Ascending aorta (tissue), 2 donors: ENCODE results near the gene TMA7B. TPM values are rescaled to one million over a fixed set of nuclear protein-coding genes. Genes with fewer than 3 reads are reported as not detected.

ENCODE experiments used
- DNase-seq, 2 donors: peaks; one replicate each; pipeline ENCODE4 v3.0.0-alpha.2; 2019; ENCODE audit warnings: low spot score in 2 of 2
- H3K27ac ChIP-seq, 2 donors: fragments of 200-600 bp; sonication (generic); one replicate each; pipeline ENCODE4 v1.5.1; 2016 to 2017; ENCODE audit warnings: mild to moderate bottlenecking in 1 of 2
- H3K27me3 ChIP-seq: fragments of 200-600 bp; sonication (generic); one replicate; pipeline ENCODE4 v1.5.1; 2017
- H3K36me3 ChIP-seq, 2 donors: fragments of 200-600 bp; sonication (generic); one replicate each; pipeline ENCODE4 v1.5.1; 2016
- H3K4me1 ChIP-seq, 2 donors: fragments of 200-600 bp; sonication (generic); one replicate each; pipeline ENCODE4 v1.5.1; 2016 to 2017; ENCODE audit warnings: mild to moderate bottlenecking in 1 of 2
- H3K4me3 ChIP-seq, 2 donors: fragments of 200-600 bp; sonication (generic); one replicate each; pipeline ENCODE4 v1.5.1; 2016 to 2017; ENCODE audit warnings: mild to moderate bottlenecking in 1 of 2
- H3K9me3 ChIP-seq, 2 donors: fragments of 200-600 bp; sonication (generic); one replicate each; pipeline ENCODE4 v1.5.1; 2016
- intact Hi-C: fragments of 100-400 bp; cut with DNase I; formaldehyde crosslinking; loops from one replicate; pipeline ENCODE4 v1.15.1; 2023
- total RNA-seq: library from RNA; depleted of rRNA; stranded (reverse); fragments of >200 nt; gene quantifications from one replicate; pipeline ENCODE4 v1.1.0, GENCODE V29; 2016
- TF ChIP-seq, protein P1 (sequence below), 3 experiments: fragments of 200-600 bp in 2 of 3; fragments of 450-650 bp in 1 of 3; sonication (generic) in 2 of 3; IDR thresholded peaks; one replicate each; pipeline ENCODE4 v1.5.1; 2016 to 2019; ENCODE audit warnings: antibody characterized with exemption in 3 of 3, mild to moderate bottlenecking in 1 of 3, moderate library complexity in 1 of 3

TMA7B gene
- total RNA-seq, 1 donor from 2014 or later: not detected

DNA sequence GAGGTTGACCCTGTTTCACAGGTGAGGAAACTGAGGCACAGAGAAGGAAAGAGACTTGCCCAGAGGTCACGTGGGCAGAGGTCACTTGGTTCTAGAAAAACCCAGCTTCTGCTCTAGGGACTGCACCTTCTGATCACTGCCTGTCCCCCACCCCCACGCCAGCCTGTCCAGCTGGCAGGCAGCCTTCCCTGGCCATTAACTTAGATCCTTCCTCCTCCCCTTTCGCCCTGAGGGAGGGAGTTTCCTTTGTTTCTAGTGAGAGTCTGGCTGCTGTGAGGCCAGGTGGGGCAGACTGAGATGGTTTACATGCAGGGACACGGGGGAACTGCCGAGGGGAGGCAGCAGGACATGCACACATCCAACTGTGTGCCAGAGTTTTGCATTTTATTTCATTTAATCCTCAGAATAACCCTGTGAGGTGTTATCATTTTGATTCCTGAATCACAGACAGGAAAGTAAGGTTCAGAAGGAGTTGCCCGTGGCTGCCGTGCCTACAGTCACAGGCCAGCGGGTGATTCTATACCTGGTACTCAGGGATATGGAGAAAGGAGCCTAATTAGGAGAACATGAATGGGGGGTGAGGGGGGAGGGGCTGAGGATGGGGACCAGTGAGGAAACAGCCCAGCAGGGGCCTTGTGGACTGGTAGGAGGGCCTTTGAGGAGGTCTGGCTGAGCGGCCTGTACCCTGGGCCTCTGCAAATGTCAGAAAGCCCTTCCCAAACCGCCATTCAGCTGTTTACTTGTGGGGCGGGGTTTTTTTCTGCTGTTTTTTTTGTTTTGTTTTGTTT, 37.9 kb downstream of the TMA7B start:
- peaks cover 0 to 2% of the 10 kb centered on the region in 2 donors for H3K4me1 ChIP-seq
- TF ChIP-seq, protein P1, sequence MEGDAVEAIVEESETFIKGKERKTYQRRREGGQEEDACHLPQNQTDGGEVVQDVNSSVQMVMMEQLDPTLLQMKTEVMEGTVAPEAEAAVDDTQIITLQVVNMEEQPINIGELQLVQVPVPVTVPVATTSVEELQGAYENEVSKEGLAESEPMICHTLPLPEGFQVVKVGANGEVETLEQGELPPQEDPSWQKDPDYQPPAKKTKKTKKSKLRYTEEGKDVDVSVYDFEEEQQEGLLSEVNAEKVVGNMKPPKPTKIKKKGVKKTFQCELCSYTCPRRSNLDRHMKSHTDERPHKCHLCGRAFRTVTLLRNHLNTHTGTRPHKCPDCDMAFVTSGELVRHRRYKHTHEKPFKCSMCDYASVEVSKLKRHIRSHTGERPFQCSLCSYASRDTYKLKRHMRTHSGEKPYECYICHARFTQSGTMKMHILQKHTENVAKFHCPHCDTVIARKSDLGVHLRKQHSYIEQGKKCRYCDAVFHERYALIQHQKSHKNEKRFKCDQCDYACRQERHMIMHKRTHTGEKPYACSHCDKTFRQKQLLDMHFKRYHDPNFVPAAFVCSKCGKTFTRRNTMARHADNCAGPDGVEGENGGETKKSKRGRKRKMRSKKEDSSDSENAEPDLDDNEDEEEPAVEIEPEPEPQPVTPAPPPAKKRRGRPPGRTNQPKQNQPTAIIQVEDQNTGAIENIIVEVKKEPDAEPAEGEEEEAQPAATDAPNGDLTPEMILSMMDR (IDR thresholded peaks at IDR 0.05): no peak
- DNase-seq: no peak
- H3K9me3 ChIP-seq: no peaks in the 10 kb centered on the region
- intact Hi-C loops: no loop called here
- H3K4me3 ChIP-seq: no peak overlapping the region
- peaks cover 15% of the 10 kb centered on the region for H3K27me3 ChIP-seq
- H3K27ac ChIP-seq: no peak overlapping the region
- no peaks in the 10 kb centered on the region for H3K36me3 ChIP-seq

DNA sequence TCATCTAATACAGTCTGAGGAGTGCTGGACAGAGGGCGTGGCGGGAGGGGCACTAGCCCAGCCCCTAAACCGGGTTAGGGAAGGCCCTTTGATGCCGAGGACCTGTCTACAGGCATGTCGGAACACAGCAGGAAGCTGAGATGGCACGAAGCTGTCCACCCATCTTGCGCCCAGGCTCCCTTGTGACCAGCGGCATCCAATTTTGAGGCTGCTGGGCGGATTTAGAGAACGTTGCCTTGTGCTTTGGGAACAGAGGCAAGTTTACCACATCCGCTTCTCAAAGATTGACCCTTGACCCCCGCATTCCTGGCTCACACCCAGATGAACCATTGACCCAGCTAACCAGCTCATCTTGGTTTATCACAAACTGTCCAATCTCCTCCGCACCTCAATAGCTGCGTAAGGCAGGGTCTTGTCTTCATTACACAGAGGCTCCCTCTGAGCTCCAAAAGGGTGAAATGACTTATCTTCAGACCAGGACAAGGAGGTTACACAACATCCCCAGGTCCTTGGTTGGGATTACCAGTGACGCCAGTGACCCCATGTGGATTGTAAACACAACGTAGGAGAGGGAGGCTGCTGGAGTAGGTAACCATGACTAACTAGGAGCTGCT, 39.1 kb downstream of the TMA7B start:
- H3K9me3 ChIP-seq: no peaks in the 10 kb centered on the region
- no peaks in the 10 kb centered on the region for H3K36me3 ChIP-seq
- H3K4me3 ChIP-seq: no peak overlapping the region
- intact Hi-C loops: no loop called here
- H3K27me3 ChIP-seq: peaks cover 15% of the 10 kb centered on the region
- no peak overlapping the region for H3K27ac ChIP-seq
- peaks cover 0 to 2% of the 10 kb centered on the region in 2 donors for H3K4me1 ChIP-seq
- TF ChIP-seq, protein P1 (IDR thresholded peaks at IDR 0.05): no peak
- no peak for DNase-seq

DNA sequence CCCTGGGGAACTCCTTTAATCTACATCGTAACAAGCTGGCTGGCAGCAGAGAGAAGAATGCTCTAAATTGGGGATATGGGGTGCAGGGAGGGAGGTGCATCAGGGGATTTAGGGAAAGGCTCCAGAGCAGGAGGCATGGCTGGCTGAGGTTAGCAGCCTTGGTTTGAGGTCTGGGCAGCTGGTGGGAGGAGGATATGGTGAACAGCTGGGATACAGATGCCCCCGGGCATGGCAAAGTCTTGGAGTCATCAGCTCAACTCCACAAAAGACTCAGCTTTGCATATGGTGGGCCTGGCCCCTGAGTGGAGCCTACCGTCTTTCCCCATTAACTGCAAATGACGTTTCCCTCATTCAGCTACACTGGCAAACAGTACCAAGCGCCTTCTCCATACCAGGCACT, 40.0 kb downstream of the TMA7B start:
- intact Hi-C loops: no loop called here
- TF ChIP-seq, protein P1 (IDR thresholded peaks at IDR 0.05): no peak
- no peak overlapping the region for H3K27ac ChIP-seq

DNA sequence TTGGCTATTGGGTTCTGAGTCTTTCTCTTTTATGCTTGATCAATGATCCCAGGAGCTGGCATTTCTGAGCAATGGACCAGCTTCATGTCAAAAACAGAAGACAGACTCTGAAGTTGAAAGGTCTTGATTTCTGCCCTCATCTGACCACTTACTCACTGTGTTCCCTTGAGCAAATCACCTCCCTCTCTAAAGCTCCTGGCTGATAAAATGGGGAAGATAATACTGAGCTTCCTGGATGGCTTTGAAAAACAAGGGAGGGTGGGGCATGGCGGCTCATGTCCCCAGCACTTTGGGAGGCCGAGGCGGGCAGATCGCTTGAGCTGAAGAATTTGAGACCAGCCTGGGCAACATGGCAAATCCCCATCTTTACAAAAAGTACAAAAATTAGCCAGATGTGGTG, 40.9 kb downstream of the TMA7B start:
- H3K36me3 ChIP-seq: no peaks in the 10 kb centered on the region
- DNase-seq: no peak
- no peaks in the 10 kb centered on the region for H3K27me3 ChIP-seq
- TF ChIP-seq, protein P1 (IDR thresholded peaks at IDR 0.05): no peak
- intact Hi-C loops: no loop called here
- no peaks in the 10 kb centered on the region for H3K4me1 ChIP-seq
- H3K27ac ChIP-seq: no peak overlapping the region
- H3K9me3 ChIP-seq: no peaks in the 10 kb centered on the region
- H3K4me3 ChIP-seq: no peak overlapping the region

More for the DNA sequence above, 40.0 kb downstream of the TMA7B start:
- peaks cover 9% of the 10 kb centered on the region for H3K27me3 ChIP-seq
- no peaks in the 10 kb centered on the region for H3K9me3 ChIP-seq
- H3K4me1 ChIP-seq: no peaks in the 10 kb centered on the region
- H3K4me3 ChIP-seq: no peak overlapping the region
- no peak for DNase-seq
- no peaks in the 10 kb centered on the region for H3K36me3 ChIP-seq

DNA sequence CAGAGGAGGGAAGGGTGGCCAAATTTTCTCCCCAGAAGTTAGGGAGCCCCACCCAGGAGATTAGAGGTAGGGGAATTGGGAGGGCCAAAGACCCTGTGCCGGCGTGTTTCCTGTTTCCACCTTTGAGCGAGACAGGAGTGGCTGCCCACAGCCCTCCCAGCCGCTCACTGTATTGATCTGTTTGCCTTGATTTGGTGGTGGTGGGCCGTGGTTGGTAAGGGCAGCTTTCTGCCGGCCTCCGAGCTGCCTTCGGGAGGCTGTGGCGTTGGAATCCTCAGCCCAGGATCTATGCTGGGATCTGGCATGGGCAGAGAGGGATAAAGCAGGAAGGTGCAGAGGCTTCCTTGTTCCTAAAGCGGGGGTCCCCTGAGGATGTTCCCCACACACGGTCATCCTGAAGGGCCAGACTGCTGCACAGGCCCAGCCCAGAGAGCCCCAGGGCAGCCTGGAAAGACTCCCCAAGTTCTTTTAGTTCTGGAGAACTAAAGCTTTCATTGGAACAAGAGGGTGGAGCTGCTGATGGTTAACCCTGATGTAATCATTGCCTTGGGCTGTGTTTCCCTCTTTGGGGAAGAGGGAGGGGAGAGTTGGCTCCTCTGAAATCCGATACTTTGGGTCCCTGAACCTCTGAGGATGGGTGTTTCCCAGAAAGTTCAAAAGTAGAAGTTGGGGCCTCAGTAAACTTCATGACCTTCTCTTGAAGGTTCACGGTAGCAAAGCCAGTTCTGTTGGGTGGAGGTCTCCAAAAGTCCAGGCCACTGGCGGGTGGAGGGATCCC, 41.8 kb downstream of the TMA7B start:
- no peak for DNase-seq
- Histone ChIP-seq H3K27ac (no peak overlapping the region), H3K4me1 (no peaks in the 10 kb centered on the region), H3K36me3 (no peaks in the 10 kb centered on the region), H3K4me3 (no peak overlapping the region), H3K27me3 (no peaks in the 10 kb centered on the region), H3K9me3 (no peaks in the 10 kb centered on the region)
- TF ChIP-seq, protein P1 (IDR thresholded peaks at IDR 0.05): no peak
- intact Hi-C loops: no loop called here
